A673 (cell line): ENCODE data around the gene MACC1.

ENCODE experiments used
- EZH2 ChIP-seq: fragments of 200-600 bp; sonication (generic); IDR thresholded peaks from 2 replicates; pipeline ENCODE4 v1.6.1; 2017; ENCODE audit warnings: borderline replicate concordance, low read depth, mild to moderate bottlenecking, mixed read lengths, antibody characterized with exemption, low read length; ENCODE audit not compliant: poor library complexity, severe bottlenecking
- TF ChIP-seq, protein P1 (sequence below): fragments of 300-800, 200-600 bp; sonication (generic); conservative IDR thresholded peaks from 2 replicates; pipeline ENCODE4 v1.5.1; 2017; ENCODE audit warnings: low read depth, mild to moderate bottlenecking, antibody characterized with exemption, low read length, moderate library complexity, mixed read lengths

DNA sequence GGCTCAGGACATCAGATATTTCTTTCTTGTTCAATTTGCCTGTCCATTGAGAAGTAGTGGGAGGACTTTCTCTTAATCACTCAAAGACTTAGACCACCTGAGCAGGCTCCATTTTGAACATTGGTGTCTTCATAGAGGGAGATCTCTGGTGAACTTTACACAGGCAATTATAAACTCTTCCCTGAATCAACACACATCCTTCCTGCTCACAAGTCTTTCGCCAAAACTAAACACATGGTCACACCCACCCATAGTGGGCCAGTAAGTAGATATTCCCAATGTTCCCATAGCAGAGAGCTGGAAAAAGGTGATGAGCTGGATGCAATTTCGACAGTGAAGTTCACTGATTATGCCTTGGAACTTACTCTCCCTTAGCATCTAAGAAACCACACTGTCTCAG lies 8.2 kb upstream of the MACC1 start:
- TF ChIP-seq, protein P1, sequence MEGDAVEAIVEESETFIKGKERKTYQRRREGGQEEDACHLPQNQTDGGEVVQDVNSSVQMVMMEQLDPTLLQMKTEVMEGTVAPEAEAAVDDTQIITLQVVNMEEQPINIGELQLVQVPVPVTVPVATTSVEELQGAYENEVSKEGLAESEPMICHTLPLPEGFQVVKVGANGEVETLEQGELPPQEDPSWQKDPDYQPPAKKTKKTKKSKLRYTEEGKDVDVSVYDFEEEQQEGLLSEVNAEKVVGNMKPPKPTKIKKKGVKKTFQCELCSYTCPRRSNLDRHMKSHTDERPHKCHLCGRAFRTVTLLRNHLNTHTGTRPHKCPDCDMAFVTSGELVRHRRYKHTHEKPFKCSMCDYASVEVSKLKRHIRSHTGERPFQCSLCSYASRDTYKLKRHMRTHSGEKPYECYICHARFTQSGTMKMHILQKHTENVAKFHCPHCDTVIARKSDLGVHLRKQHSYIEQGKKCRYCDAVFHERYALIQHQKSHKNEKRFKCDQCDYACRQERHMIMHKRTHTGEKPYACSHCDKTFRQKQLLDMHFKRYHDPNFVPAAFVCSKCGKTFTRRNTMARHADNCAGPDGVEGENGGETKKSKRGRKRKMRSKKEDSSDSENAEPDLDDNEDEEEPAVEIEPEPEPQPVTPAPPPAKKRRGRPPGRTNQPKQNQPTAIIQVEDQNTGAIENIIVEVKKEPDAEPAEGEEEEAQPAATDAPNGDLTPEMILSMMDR, result no peak
- no peak for TF ChIP-seq EZH2
